Measurements from ENCODE around the gene CFAP54. TPM values are rescaled to one million over a fixed set of nuclear protein-coding genes. Genes with fewer than 3 reads are reported as not detected.

Gene CFAP54
- total RNA-seq (2022) (0.35 and 1.2 TPM in 2 replicates), Bru-seq, nascent RNA (percentile 32 among the genes with signal in this experiment), BruChase-seq, experiment 1, labeled RNA remaining after a 6-hour chase (percentile 19 among the genes with signal in this experiment), BruChase-seq, experiment 2, labeled RNA remaining after a 2-hour chase (percentile 20 among the genes with signal in this experiment)
- long read RNA-seq = 0 reads

- Mint-ChIP-seq H3K27ac (ENCODE audit: unreplicated experiment) (peak within 1 kb of the TSS; percentile 88), H3K27me3 (ENCODE audit: unreplicated experiment) (no peaks in the 10 kb centered on the region), H3K4me3 (ENCODE audit: low read depth, unreplicated experiment) (peak within 1 kb of the TSS; percentile 80), H3K9me3 (ENCODE audit: low read depth, unreplicated experiment) (no peaks in the 10 kb centered on the region), H3K4me1 (ENCODE audit: low read depth, unreplicated experiment) (no peaks in the 10 kb centered on the region), H3K36me3 (ENCODE audit: insufficient read depth, unreplicated experiment) (peaks cover 6% of the 10 kb centered on the region)
- CTCF ChIA-PET = interaction anchor here (0.9 to 1.0 kb wide), 3 partner anchors 11 to 88 kb away, joined by 3 to 4 read pairs (median 3); no protein-coding TSS in a partner anchor
- BruUV-seq (replicated peaks) = no TSS peak
- peak; percentile 97 for DNase-seq
- peak; percentile 82 for TF ChIP-seq CTCF (IDR thresholded peaks at IDR 0.05; ENCODE audit: unreplicated experiment)
- intact Hi-C loops (cut with micrococcal nuclease; ENCODE audit: unreplicated experiment) = loop anchor here (5.0 kb wide), 1 partner anchor 87 kb away; the partner anchor contains the start of gene CDK17
Measured at GRCh38 chr12:96489392-96490056, at the start of gene CFAP54. Gene CFAP54, plus strand, starts transcription at chr12:96489577. Its CDS starts 33 bp downstream, at chr12:96489610.

- no peak overlapping the region for H3K27ac Mint-ChIP-seq (ENCODE audit: unreplicated experiment)
- no peak for TF ChIP-seq CTCF (IDR thresholded peaks at IDR 0.05; ENCODE audit: unreplicated experiment)
- no peak overlapping the region for H3K4me3 Mint-ChIP-seq (ENCODE audit: low read depth, unreplicated experiment)
- H3K9me3 Mint-ChIP-seq (ENCODE audit: low read depth, unreplicated experiment) = no peaks in the 10 kb centered on the region
- H3K4me1 Mint-ChIP-seq (ENCODE audit: low read depth, unreplicated experiment) = peaks cover 14% of the 10 kb centered on the region
- H3K36me3 Mint-ChIP-seq (ENCODE audit: insufficient read depth, unreplicated experiment) = no peaks in the 10 kb centered on the region
- no peak for DNase-seq
- no peaks in the 10 kb centered on the region for H3K27me3 Mint-ChIP-seq (ENCODE audit: unreplicated experiment)
- intact Hi-C loops (cut with micrococcal nuclease; ENCODE audit: unreplicated experiment) = no loop called here
- no TSS peak for BruUV-seq (replicated peaks)
- CTCF ChIA-PET = no interaction called here
Measured at GRCh38 chr12:96441816-96442215, 47.6 kb upstream of the CFAP54 start.

- CTCF ChIA-PET = no interaction called here
- no peaks in the 10 kb centered on the region for H3K27me3 Mint-ChIP-seq (ENCODE audit: unreplicated experiment)
- no peak for DNase-seq
Measured at GRCh38 chr12:96442906-96443305, 46.5 kb upstream of the CFAP54 start.

GRCh38 chr12:96444399-96444798 is 45.0 kb upstream of the CFAP54 start:
- intact Hi-C loops (cut with micrococcal nuclease; ENCODE audit: unreplicated experiment) = no loop called here

More at GRCh38 chr12:96442906-96443305, 46.5 kb upstream of the CFAP54 start:
- Mint-ChIP-seq H3K4me3 (ENCODE audit: low read depth, unreplicated experiment) (no peak overlapping the region), H3K4me1 (ENCODE audit: low read depth, unreplicated experiment) (peaks cover 14% of the 10 kb centered on the region), H3K36me3 (ENCODE audit: insufficient read depth, unreplicated experiment) (no peaks in the 10 kb centered on the region), H3K9me3 (ENCODE audit: low read depth, unreplicated experiment) (no peaks in the 10 kb centered on the region), H3K27ac (ENCODE audit: unreplicated experiment) (no peak overlapping the region)
- intact Hi-C loops (cut with micrococcal nuclease; ENCODE audit: unreplicated experiment) = no loop called here
- no TSS peak for BruUV-seq (replicated peaks)
- no peak for TF ChIP-seq CTCF (IDR thresholded peaks at IDR 0.05; ENCODE audit: unreplicated experiment)

More at GRCh38 chr12:96444399-96444798, 45.0 kb upstream of the CFAP54 start:
- H3K36me3 Mint-ChIP-seq (ENCODE audit: insufficient read depth, unreplicated experiment) = no peaks in the 10 kb centered on the region
- no peaks in the 10 kb centered on the region for H3K9me3 Mint-ChIP-seq (ENCODE audit: low read depth, unreplicated experiment)
- H3K27ac Mint-ChIP-seq (ENCODE audit: unreplicated experiment) = no peak overlapping the region
- CTCF ChIA-PET = interaction anchor here (0.7 kb wide), 1 partner anchor 13 kb away, joined by 5 read pairs; no protein-coding TSS in a partner anchor
- DNase-seq = no peak
- H3K4me1 Mint-ChIP-seq (ENCODE audit: low read depth, unreplicated experiment) = peaks cover 14% of the 10 kb centered on the region
- H3K4me3 Mint-ChIP-seq (ENCODE audit: low read depth, unreplicated experiment) = no peak overlapping the region
- H3K27me3 Mint-ChIP-seq (ENCODE audit: unreplicated experiment) = no peaks in the 10 kb centered on the region
- no peak for TF ChIP-seq CTCF (IDR thresholded peaks at IDR 0.05; ENCODE audit: unreplicated experiment)
- no TSS peak for BruUV-seq (replicated peaks)

Data from Calu3 (cell line).